RWPE2 (cell line): ENCODE measurements around the gene FBF1.
"Not testable (repeated sequence)": the region's sequence is repeated elsewhere in the genome, so short reads cannot be mapped to it uniquely, and the experiment has no call there.

Experiments used
- ATAC-seq: fragments of 200-7000 bp; cut with Tn5 transposase; 3 replicates; pipeline ENCODE4 v1.9.1; 2021; ENCODE audit warnings: low read depth
- DNase-seq: peaks from one replicate; pipeline ENCODE4 v3.0.0-alpha.2; 2020; ENCODE audit warnings: low spot score
- H3K27ac ChIP-seq: fragments of 450-650 bp; 2 replicates; pipeline ENCODE4 v1.5.1; 2017; ENCODE audit warnings: mild to moderate bottlenecking; ENCODE audit not compliant: poor library complexity, severe bottlenecking
- H3K27me3 ChIP-seq: fragments of 250-450 bp; sonication (Bioruptor Pico); 2 replicates; pipeline ENCODE4 v1.5.1; 2021; ENCODE audit warnings: mild to moderate bottlenecking, moderate library complexity; ENCODE audit not compliant: insufficient read depth, poor library complexity, severe bottlenecking
- H3K36me3 ChIP-seq: fragments of 250-450 bp; sonication (Bioruptor Pico); 2 replicates; pipeline ENCODE4 v1.5.1; 2020; ENCODE audit warnings: low read depth, mild to moderate bottlenecking, moderate library complexity
- H3K4me1 ChIP-seq: fragments of 250-450 bp; sonication (Bioruptor Pico); 2 replicates; pipeline ENCODE4 v1.5.1; 2021; ENCODE audit warnings: mild to moderate bottlenecking, moderate library complexity; ENCODE audit not compliant: insufficient read depth, poor library complexity, severe bottlenecking
- H3K4me3 ChIP-seq: fragments of 250-450 bp; sonication (Bioruptor Pico); 2 replicates; pipeline ENCODE4 v1.5.1; 2021; ENCODE audit warnings: mild to moderate bottlenecking, moderate library complexity; ENCODE audit not compliant: severe bottlenecking
- H3K9me3 ChIP-seq: fragments of 250-450 bp; sonication (Bioruptor Pico); 2 replicates; pipeline ENCODE4 v1.5.1; 2021; ENCODE audit warnings: mild to moderate bottlenecking, moderate library complexity; ENCODE audit not compliant: severe bottlenecking
- CTCF ChIP-seq: fragments of 450-650 bp; IDR thresholded peaks from one replicate; pipeline ENCODE4 v1.5.1; 2017; ENCODE audit warnings: mild to moderate bottlenecking, moderate library complexity; ENCODE audit not compliant: poor library complexity, severe bottlenecking

FBF1 gene

GRCh38 chr17:75976175-75976848 is 35.5 kb upstream of the FBF1 start:
- peaks cover 10% of the 10 kb centered on the region for H3K36me3 ChIP-seq
- H3K4me3 ChIP-seq = no peak overlapping the region
- H3K27ac ChIP-seq = no peak overlapping the region

DNA sequence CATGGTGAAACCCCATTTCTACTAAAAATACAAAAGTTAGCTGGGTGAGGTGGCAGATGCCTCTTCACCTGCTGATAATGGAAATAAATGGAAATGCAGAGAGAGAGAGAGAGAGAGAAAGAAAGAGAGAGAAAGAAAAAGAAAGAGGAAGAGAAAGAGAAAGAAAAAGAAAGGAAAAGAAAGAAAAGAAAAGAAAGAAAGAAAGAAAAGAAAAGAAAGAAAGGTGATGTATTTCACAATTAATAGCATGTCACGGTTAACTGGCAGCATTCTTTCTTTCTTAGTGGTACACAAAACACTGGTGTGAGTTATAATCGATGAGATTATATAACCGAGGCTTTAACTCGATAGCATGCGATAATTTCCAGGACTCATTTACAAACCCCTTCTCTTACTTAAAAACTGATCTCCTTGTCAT is 34.9 kb upstream of the FBF1 start:
- ATAC-seq = no peak
- no peak overlapping the region for H3K4me3 ChIP-seq
- DNase-seq = no peak
- TF ChIP-seq CTCF = no peak
- peaks cover 8% of the 10 kb centered on the region for H3K4me1 ChIP-seq
- no peak overlapping the region for H3K27ac ChIP-seq
- no peaks in the 10 kb centered on the region for H3K9me3 ChIP-seq
- peaks cover 10% of the 10 kb centered on the region for H3K36me3 ChIP-seq
- no peaks in the 10 kb centered on the region for H3K27me3 ChIP-seq

More at GRCh38 chr17:75976175-75976848, 35.5 kb upstream of the FBF1 start:
- Histone ChIP-seq H3K27me3 (no peaks in the 10 kb centered on the region), H3K9me3 (no peaks in the 10 kb centered on the region), H3K4me1 (peaks cover 8% of the 10 kb centered on the region)
- no peak for ATAC-seq
- TF ChIP-seq CTCF = no peak
- DNase-seq = no peak

GRCh38 chr17:75975187-75975586 is 34.3 kb upstream of the FBF1 start:
- not testable (repeated sequence) for H3K9me3 ChIP-seq, H3K27ac ChIP-seq, H3K27me3 ChIP-seq, ATAC-seq, H3K4me1 ChIP-seq, DNase-seq, H3K4me3 ChIP-seq
- peaks cover 15% of the 10 kb centered on the region for H3K36me3 ChIP-seq

GRCh38 chr17:75970626-75971025 is 29.8 kb upstream of the FBF1 start:
- no peaks in the 10 kb centered on the region for H3K27me3 ChIP-seq
- TF ChIP-seq CTCF = no peak
- no peak for ATAC-seq
- DNase-seq = no peak
- no peak overlapping the region for H3K4me3 ChIP-seq
- no peaks in the 10 kb centered on the region for H3K9me3 ChIP-seq
- H3K27ac ChIP-seq = no peak overlapping the region
- H3K4me1 ChIP-seq = no peaks in the 10 kb centered on the region
- peaks cover 19% of the 10 kb centered on the region for H3K36me3 ChIP-seq

DNA sequence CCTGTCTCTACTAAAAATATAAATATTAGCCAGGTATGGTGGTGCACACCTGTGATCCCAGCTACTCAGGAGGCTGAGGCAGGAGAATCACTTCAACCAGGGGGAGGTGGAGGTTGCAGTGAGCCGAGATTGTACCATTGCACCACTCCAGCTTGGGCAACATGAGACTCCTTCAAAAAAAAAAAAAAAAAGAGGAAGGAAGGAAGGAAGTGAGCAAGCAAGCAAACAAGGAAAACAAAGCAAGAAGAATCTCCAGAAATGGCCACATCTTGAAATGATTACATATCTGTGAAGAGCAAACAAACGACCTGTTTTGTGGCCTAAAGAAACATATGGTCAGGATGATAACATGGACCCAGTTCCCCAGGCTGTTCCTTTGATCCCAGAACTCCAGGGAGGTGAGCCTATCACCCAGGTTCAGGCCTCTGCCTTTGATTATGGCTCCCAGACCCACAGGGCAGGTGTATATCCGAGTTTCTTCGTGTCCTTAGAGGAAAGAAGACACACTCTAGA is 29.2 kb upstream of the FBF1 start:
- Histone ChIP-seq H3K36me3 (peaks cover 16% of the 10 kb centered on the region), H3K9me3 (no peaks in the 10 kb centered on the region), H3K27ac (no peak overlapping the region), H3K27me3 (no peaks in the 10 kb centered on the region), H3K4me3 (no peak overlapping the region), H3K4me1 (no peaks in the 10 kb centered on the region)
- no peak for TF ChIP-seq CTCF
- no peak for ATAC-seq
- no peak for DNase-seq

- H3K9me3 ChIP-seq, DNase-seq, H3K4me1 ChIP-seq, H3K4me3 ChIP-seq, ATAC-seq, H3K27me3 ChIP-seq, H3K27ac ChIP-seq: not testable (repeated sequence)
- H3K36me3 ChIP-seq = peaks cover 16% of the 10 kb centered on the region
Observed at GRCh38 chr17:75969044-75969443, 28.2 kb upstream of the FBF1 start.
